Upper lobe of right lung (tissue), 1 donor: ENCODE data around the gene CDC45. TPM values are rescaled to one million over a fixed set of nuclear protein-coding genes. Genes with fewer than 3 reads are reported as not detected.

Source experiments
- ATAC-seq: fragments of 200-7000 bp; cut with Tn5 transposase; one replicate; pipeline ENCODE4 v1.9.1; 2020; ENCODE audit warnings: mild to moderate bottlenecking, moderate library complexity
- DNase-seq: peaks from one replicate; pipeline ENCODE4 v3.0.0-alpha.2; 2020
- H3K27ac ChIP-seq: fragments of 200-600 bp; one replicate; pipeline ENCODE4 v1.8.0; 2022
- H3K27me3 ChIP-seq: fragments of 200-600 bp; one replicate; pipeline ENCODE4 v1.8.0; 2022; ENCODE audit warnings: mild to moderate bottlenecking
- H3K36me3 ChIP-seq: fragments of 200-600 bp; one replicate; pipeline ENCODE4 v1.8.0; 2022
- H3K4me1 ChIP-seq: fragments of 200-600 bp; one replicate; pipeline ENCODE4 v1.8.0; 2022
- H3K4me3 ChIP-seq: fragments of 200-600 bp; one replicate; pipeline ENCODE4 v1.8.0; 2022; ENCODE audit warnings: mild to moderate bottlenecking
- H3K9me3 ChIP-seq: fragments of 200-600 bp; one replicate; pipeline ENCODE4 v1.8.0; 2022
- CTCF ChIP-seq: fragments of 200-600 bp; IDR thresholded peaks from one replicate; pipeline ENCODE4 v1.8.0; 2022; ENCODE audit warnings: antibody characterized with exemption
- intact Hi-C: fragments of 100-400 bp; cut with DNase I; formaldehyde crosslinking; loops from one replicate; pipeline ENCODE4 v1.11.0; 2022
- total RNA-seq: library from RNA; stranded (reverse); fragmentation: NEBNext Ultra II Directional; extraction: Animal tissue kit (Norgen Biotek cat#: 25700); gene quantifications from one replicate; pipeline ENCODE4 v1.2.1, GENCODE V29; 2021
- donor health status: DM: no; HTN: yes; CAD: no; lungs with severe emphysema.

CDC45 gene
- total RNA-seq, 1 donor from 2014 or later, result 0.58 TPM

DNA sequence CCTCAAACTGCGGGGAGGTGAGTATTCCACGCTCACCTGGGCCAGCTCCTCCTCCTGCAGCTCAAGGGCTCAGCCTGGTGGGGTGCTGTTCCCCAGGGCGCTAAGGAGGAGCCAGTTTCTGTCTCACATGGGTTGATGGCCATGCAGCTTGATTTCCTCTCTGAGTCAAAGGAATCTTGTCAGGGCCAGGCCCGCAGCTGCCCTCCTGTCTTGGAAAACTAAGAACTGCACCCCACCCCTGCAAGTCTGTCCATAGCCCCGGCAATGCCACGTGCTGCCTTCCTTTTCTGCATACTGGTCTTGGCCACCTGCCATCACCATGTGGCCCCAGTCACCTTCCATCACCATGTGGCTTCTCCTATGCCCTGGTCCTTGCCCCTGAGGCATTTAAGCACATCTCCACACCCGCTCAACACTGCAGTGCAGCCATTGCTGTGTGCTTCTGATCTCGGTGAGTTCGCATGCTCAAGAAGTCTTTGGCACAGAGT lies 79.6 kb downstream of the CDC45 start:
- TF ChIP-seq CTCF, result no peak
- DNase-seq (no peak), ATAC-seq (no peak)
- Histone ChIP-seq H3K4me1 (no peaks in the 10 kb centered on the region), H3K4me3 (no peak overlapping the region), H3K27ac (no peak overlapping the region), H3K27me3 (no peaks in the 10 kb centered on the region), H3K36me3 (no peaks in the 10 kb centered on the region), H3K9me3 (no peaks in the 10 kb centered on the region)
- intact Hi-C loops, result no loop called here

GRCh38 chr22:19559956-19560355 lies 80.2 kb downstream of the CDC45 start:
- DNase-seq (no peak), ATAC-seq (no peak)

GRCh38 chr22:19565382-19566278 lies 85.9 kb downstream of the CDC45 start:
- Histone ChIP-seq H3K9me3 (no peaks in the 10 kb centered on the region), H3K27ac (no peak overlapping the region), H3K4me1 (peaks cover 5% of the 10 kb centered on the region), H3K36me3 (no peaks in the 10 kb centered on the region), H3K4me3 (no peak overlapping the region), H3K27me3 (no peaks in the 10 kb centered on the region)
- DNase-seq (no peak), ATAC-seq (no peak)
- no peak for TF ChIP-seq CTCF
- intact Hi-C loops, result no loop called here

More at GRCh38 chr22:19559956-19560355, 80.2 kb downstream of the CDC45 start:
- TF ChIP-seq CTCF, result no peak
- H3K27me3 ChIP-seq, result no peaks in the 10 kb centered on the region
- H3K4me1 ChIP-seq, result no peaks in the 10 kb centered on the region
- no peaks in the 10 kb centered on the region for H3K36me3 ChIP-seq
- H3K27ac ChIP-seq, result no peak overlapping the region
- intact Hi-C loops, result no loop called here
- H3K4me3 ChIP-seq, result no peak overlapping the region
- H3K9me3 ChIP-seq, result no peaks in the 10 kb centered on the region

- H3K27ac ChIP-seq, result peak overlapping the region; percentile 42
- DNase-seq, result no peak
Measured at GRCh38 chr22:19566279-19567156, 86.8 kb downstream of the CDC45 start.

More at GRCh38 chr22:19566279-19567156, 86.8 kb downstream of the CDC45 start:
- intact Hi-C loops, result no loop called here
- Histone ChIP-seq H3K27me3 (no peaks in the 10 kb centered on the region), H3K4me3 (no peak overlapping the region), H3K4me1 (peaks cover 5% of the 10 kb centered on the region), H3K36me3 (no peaks in the 10 kb centered on the region), H3K9me3 (no peaks in the 10 kb centered on the region)
- ATAC-seq, result peak; percentile 11
- no peak for TF ChIP-seq CTCF
